HG03565 (cell line): ENCODE measurements around the gene CDK5R1.
"Not testable (repeated sequence)": the region's sequence is repeated elsewhere in the genome, so short reads cannot be mapped to it uniquely, and the experiment has no call there.

Experiments used
- ATAC-seq: cut with Tn5 transposase; IDR thresholded peaks from one replicate; pipeline ENCODE4 v1.9.1; 2021; ENCODE audit warnings: mild to moderate bottlenecking, moderate library complexity; ENCODE audit not compliant: unreplicated experiment

The CDK5R1 gene

GRCh38 chr17:32515677-32516383 lies 29.0 kb downstream of the CDK5R1 start:
- ATAC-seq = peak; percentile 34

GRCh38 chr17:32516450-32516849 lies 29.7 kb downstream of the CDK5R1 start:
- ATAC-seq = no peak

- ATAC-seq = no peak
These were observed 30.3 kb downstream of the CDK5R1 start for GRCh38 chr17:32516940-32517701.

GRCh38 chr17:32517982-32518381 lies 31.2 kb downstream of the CDK5R1 start:
- ATAC-seq = no peak

GRCh38 chr17:32518646-32519227 lies 31.9 kb downstream of the CDK5R1 start:
- no peak for ATAC-seq

GRCh38 chr17:32519228-32520103 lies 32.7 kb downstream of the CDK5R1 start:
- ATAC-seq = no peak

GRCh38 chr17:32520104-32520701 lies 33.4 kb downstream of the CDK5R1 start:
- no peak for ATAC-seq

GRCh38 chr17:32520737-32521404 lies 34.1 kb downstream of the CDK5R1 start:
- no peak for ATAC-seq

- ATAC-seq = peak; percentile 54
These were observed 36.4 kb downstream of the CDK5R1 start for GRCh38 chr17:32523017-32523680.

GRCh38 chr17:32523827-32524552 lies 37.2 kb downstream of the CDK5R1 start:
- ATAC-seq = peak; percentile 47

GRCh38 chr17:32524553-32524880 lies 37.7 kb downstream of the CDK5R1 start:
- not testable (repeated sequence) for ATAC-seq

GRCh38 chr17:32525122-32525521 lies 38.3 kb downstream of the CDK5R1 start:
- ATAC-seq = no peak

GRCh38 chr17:32527146-32527545 lies 40.4 kb downstream of the CDK5R1 start:
- no peak for ATAC-seq

- no peak for ATAC-seq
These were observed 42.0 kb downstream of the CDK5R1 start for GRCh38 chr17:32528825-32529224.

- no peak for ATAC-seq
These were observed 42.8 kb downstream of the CDK5R1 start for GRCh38 chr17:32529604-32530003.

- ATAC-seq = no peak
These were observed 46.5 kb downstream of the CDK5R1 start for GRCh38 chr17:32533296-32533695.

- no peak for ATAC-seq
These were observed 50.2 kb downstream of the CDK5R1 start for GRCh38 chr17:32536736-32537643.
